Esophagus muscularis mucosa (tissue), 4 donors: ENCODE data around the gene ZNF746. TPM values are rescaled to one million over a fixed set of nuclear protein-coding genes. Genes with fewer than 3 reads are reported as not detected.

Experiments
- DNase-seq: peaks from one replicate; pipeline ENCODE4 v3.0.0-alpha.2; 2017; ENCODE audit errors: extremely low spot score
- H3K27ac ChIP-seq, 4 donors: fragments of 200-600 bp; sonication (generic); replicated peaks in 1 of 4; 1 replicate in 3 of 4; 2 replicates in 1 of 4; pipeline ENCODE4 v1.5.1; 2016 to 2019; ENCODE audit warnings: mild to moderate bottlenecking in 1 of 4
- H3K27me3 ChIP-seq, 4 donors: fragments of 200-600 bp; sonication (generic); one replicate each; pipeline versions ENCODE4 v1.5.1 to v1.6.0; 2016 to 2019
- H3K36me3 ChIP-seq, 4 donors: fragments of 200-600 bp; sonication (generic); one replicate each; pipeline ENCODE4 v1.5.1; 2016 to 2019
- H3K4me1 ChIP-seq, 4 donors: fragments of 200-600 bp; sonication (generic); one replicate each; pipeline ENCODE4 v1.5.1; 2016 to 2019
- H3K4me3 ChIP-seq, 4 donors: fragments of 200-600 bp; sonication (generic); 1 replicate in 2 of 4; 2 replicates in 2 of 4; pipeline ENCODE4 v1.5.1; 2016 to 2019; ENCODE audit warnings: mild to moderate bottlenecking in 4 of 4, moderate library complexity in 1 of 4
- H3K9me3 ChIP-seq, 4 donors: fragments of 200-600 bp; sonication (generic); 1 replicate in 3 of 4; 2 replicates in 1 of 4; pipeline ENCODE4 v1.5.1; 2016 to 2019
- EP300 ChIP-seq: sonication (generic); formaldehyde crosslinking; IDR thresholded peaks from one replicate; pipeline ENCODE4 v1.6.1; 2017; ENCODE audit warnings: antibody characterized with exemption
- POLR2A ChIP-seq: fragments of 450-650 bp; IDR thresholded peaks from one replicate; pipeline ENCODE4 v1.6.1; 2017; ENCODE audit warnings: antibody characterized with exemption, moderate library complexity, mild to moderate bottlenecking, low read depth
- POLR2AphosphoS5 ChIP-seq, 2 donors: sonication (generic); formaldehyde crosslinking; IDR thresholded peaks; one replicate each; pipeline ENCODE4 v1.6.1; 2017; ENCODE audit warnings: antibody characterized with exemption in 2 of 2
- WGBS: methylation state at CpG from one replicate; pipeline ENCODE4 v1.1.5; 2018; 5-methylcytosine and 5-hydroxymethylcytosine counted together
- intact Hi-C: fragments of 100-400 bp; cut with DNase I; formaldehyde crosslinking; loops from one replicate; pipeline ENCODE4 v1.15.1; 2023
- total RNA-seq, 4 donors: library from RNA; depleted of rRNA; stranded (reverse); fragments of >200 nt; gene quantifications; one replicate each; pipeline versions ENCODE4 v1.1.0 to v1.2.1, GENCODE V29; 2016
- TF ChIP-seq, protein P1 (sequence below), 3 experiments: fragments of 200-600 bp in 2 of 3; fragments of 450-650 bp in 1 of 3; sonication (generic) in 2 of 3; IDR thresholded peaks; one replicate each; pipeline ENCODE4 v1.5.1; 2017 to 2019; ENCODE audit warnings: antibody characterized with exemption in 3 of 3, mild to moderate bottlenecking in 2 of 3, moderate library complexity in 1 of 3

Gene ZNF746
- total RNA-seq, 4 donors from 2014 or later: 20.9 to 28.7 (median 27.9) TPM

GRCh38 chr7:149459201-149459539 is 38.4 kb downstream of the ZNF746 start:
- Histone ChIP-seq H3K27me3 (no peaks in the 10 kb centered on the region), H3K9me3 (no peaks in the 10 kb centered on the region), H3K4me3 (peak overlapping the region; percentile 66 to 82 (median 77)), H3K36me3 (peaks cover 16 to 28% (median 24%) of the 10 kb centered on the region in 4 donors), H3K27ac (peak overlapping the region in 3 of 4 donors; percentile 42 to 65 (median 56)), H3K4me1 (peaks cover 17 to 37% (median 28%) of the 10 kb centered on the region in 4 donors)
- TF ChIP-seq EP300: no peak
- TF ChIP-seq, protein P1, sequence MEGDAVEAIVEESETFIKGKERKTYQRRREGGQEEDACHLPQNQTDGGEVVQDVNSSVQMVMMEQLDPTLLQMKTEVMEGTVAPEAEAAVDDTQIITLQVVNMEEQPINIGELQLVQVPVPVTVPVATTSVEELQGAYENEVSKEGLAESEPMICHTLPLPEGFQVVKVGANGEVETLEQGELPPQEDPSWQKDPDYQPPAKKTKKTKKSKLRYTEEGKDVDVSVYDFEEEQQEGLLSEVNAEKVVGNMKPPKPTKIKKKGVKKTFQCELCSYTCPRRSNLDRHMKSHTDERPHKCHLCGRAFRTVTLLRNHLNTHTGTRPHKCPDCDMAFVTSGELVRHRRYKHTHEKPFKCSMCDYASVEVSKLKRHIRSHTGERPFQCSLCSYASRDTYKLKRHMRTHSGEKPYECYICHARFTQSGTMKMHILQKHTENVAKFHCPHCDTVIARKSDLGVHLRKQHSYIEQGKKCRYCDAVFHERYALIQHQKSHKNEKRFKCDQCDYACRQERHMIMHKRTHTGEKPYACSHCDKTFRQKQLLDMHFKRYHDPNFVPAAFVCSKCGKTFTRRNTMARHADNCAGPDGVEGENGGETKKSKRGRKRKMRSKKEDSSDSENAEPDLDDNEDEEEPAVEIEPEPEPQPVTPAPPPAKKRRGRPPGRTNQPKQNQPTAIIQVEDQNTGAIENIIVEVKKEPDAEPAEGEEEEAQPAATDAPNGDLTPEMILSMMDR (IDR thresholded peaks at IDR 0.05): no peak
- TF ChIP-seq POLR2A: no peak
- no peak for TF ChIP-seq POLR2AphosphoS5 (IDR thresholded peaks at IDR 0.05)
- DNase-seq: no peak
- WGBS: 44% methylated on average over 3 of the region's 17 CpGs
- intact Hi-C loops: loop anchor here (5.0 to 10.0 kb wide), 2 partner anchors 37 to 214 kb away; no protein-coding TSS in a partner anchor

- H3K27ac ChIP-seq: no peak overlapping the region
- H3K27me3 ChIP-seq: no peaks in the 10 kb centered on the region
- TF ChIP-seq POLR2AphosphoS5 (IDR thresholded peaks at IDR 0.05) (no peak), POLR2A (no peak), EP300 (no peak)
- TF ChIP-seq, protein P1 (IDR thresholded peaks at IDR 0.05): no peak
- H3K9me3 ChIP-seq: no peaks in the 10 kb centered on the region
- H3K36me3 ChIP-seq: peaks cover 25 to 37% (median 33%) of the 10 kb centered on the region in 4 donors
- H3K4me3 ChIP-seq: no peak overlapping the region
- peaks cover 17 to 37% (median 28%) of the 10 kb centered on the region in 4 donors for H3K4me1 ChIP-seq
- 88% methylated on average over 3 of the region's 3 CpGs for WGBS
- no peak for DNase-seq
- intact Hi-C loops: loop anchor here (5.0 to 10.0 kb wide), 2 partner anchors 36 to 213 kb away; no protein-coding TSS in a partner anchor
Observed at GRCh38 chr7:149458235-149458634, 39.4 kb downstream of the ZNF746 start.

GRCh38 chr7:149457766-149458165 is 39.8 kb downstream of the ZNF746 start:
- Histone ChIP-seq H3K4me3 (no peak overlapping the region), H3K9me3 (no peaks in the 10 kb centered on the region), H3K27ac (no peak overlapping the region), H3K36me3 (peaks cover 30 to 42% (median 37%) of the 10 kb centered on the region in 4 donors), H3K27me3 (no peaks in the 10 kb centered on the region), H3K4me1 (peaks cover 17 to 37% (median 28%) of the 10 kb centered on the region in 4 donors)
- intact Hi-C loops: loop anchor here (5.0 to 10.0 kb wide), 2 partner anchors 35 to 213 kb away; no protein-coding TSS in a partner anchor
- DNase-seq: peak; percentile 70
- 87% methylated on average over 1 of the region's 1 CpG for WGBS
- TF ChIP-seq, protein P1 (IDR thresholded peaks at IDR 0.05): no peak
- TF ChIP-seq POLR2A: no peak
- TF ChIP-seq POLR2AphosphoS5 (IDR thresholded peaks at IDR 0.05): no peak
- TF ChIP-seq EP300: no peak

- WGBS: 94% methylated on average over 11 of the region's 11 CpGs
- no peaks in the 10 kb centered on the region for H3K27me3 ChIP-seq
- no peak for TF ChIP-seq POLR2A
- no peak for TF ChIP-seq EP300
- TF ChIP-seq, protein P1 (IDR thresholded peaks at IDR 0.05): no peak
- TF ChIP-seq POLR2AphosphoS5 (IDR thresholded peaks at IDR 0.05): no peak
- peak; percentile 37 for DNase-seq
- no peak overlapping the region for H3K4me3 ChIP-seq
- intact Hi-C loops: loop anchor here (5.0 to 10.0 kb wide), 2 partner anchors 34 to 212 kb away; no protein-coding TSS in a partner anchor
- H3K36me3 ChIP-seq: peaks cover 33 to 52% (median 43%) of the 10 kb centered on the region in 4 donors
- peaks cover 17 to 37% (median 28%) of the 10 kb centered on the region in 4 donors for H3K4me1 ChIP-seq
- no peak overlapping the region for H3K27ac ChIP-seq
- H3K9me3 ChIP-seq: no peaks in the 10 kb centered on the region
Observed at GRCh38 chr7:149456506-149457421, 40.8 kb downstream of the ZNF746 start.
